GM23338 (cell line): Measurements from ENCODE around the gene TMTC2.

ENCODE experiments used
- EZH2phosphoT487 ChIP-seq: fragments of 200-600 bp; sonication (generic); IDR thresholded peaks from one replicate; pipeline ENCODE4 v1.8.1; 2018; ENCODE audit warnings: antibody characterized with exemption; ENCODE audit not compliant: unreplicated experiment
- JUNB ChIP-seq: IDR thresholded peaks from one replicate; pipeline ENCODE4 v1.6.1; 2016; ENCODE audit warnings: antibody characterized with exemption; ENCODE audit not compliant: unreplicated experiment

DNA sequence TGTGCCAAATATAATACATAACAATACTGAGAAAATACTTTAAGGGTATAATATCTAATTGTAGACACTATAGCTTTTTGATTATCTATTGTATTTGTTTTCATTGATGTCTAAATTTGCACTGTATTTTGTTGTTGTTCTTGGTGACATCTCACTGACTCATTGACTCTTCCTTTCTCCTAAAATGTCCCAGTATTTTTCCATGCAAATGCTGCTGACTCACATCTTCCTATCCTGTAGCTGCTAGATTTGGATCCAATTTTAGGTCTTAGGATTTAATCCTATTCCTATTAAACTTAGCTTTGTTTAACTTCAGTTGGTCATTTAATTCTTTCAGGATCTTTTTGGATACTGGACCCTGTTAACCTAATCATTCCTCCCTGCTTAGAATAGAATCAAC is 148.5 kb downstream of the TMTC2 start:
- no peak for TF ChIP-seq JUNB
- TF ChIP-seq EZH2phosphoT487, result no peak
